WTC11 (cell line): ENCODE measurements around the gene EPS8L1. TPM values are rescaled to one million over a fixed set of nuclear protein-coding genes. Genes with fewer than 3 reads are reported as not detected.
A peak's percentile ranks its signal among the peaks of the same experiment; 100 is the strongest.

Source experiments
- ATAC-seq: fragments of 200-7000 bp; cut with Tn5 transposase; 2 replicates; pipeline ENCODE4 v1.10.0; 2021; ENCODE audit warnings: mild to moderate bottlenecking, moderate library complexity
- CTCF ChIA-PET: fragments of 300-600 bp; sonication (Branson Sonifier 250); formaldehyde crosslinking; loops from one replicate; lab custom pipeline; 2021; ENCODE audit warnings: antibody characterized with exemption; lab: Charles Lee
- POLR2A ChIA-PET: fragments of 350-600 bp; sonication (Branson Sonifier 250); formaldehyde crosslinking; loops from one replicate; lab custom pipeline; 2021; ENCODE audit warnings: antibody characterized with exemption; lab: Charles Lee
- DNase-seq: peaks from one replicate; pipeline ENCODE4 v3.0.0; 2021; ENCODE audit warnings: low spot score
- H3K27ac Mint-ChIP-seq: 2 replicates; pipeline ENCODE4 v1.8.0; 2021; ENCODE audit warnings: mixed read lengths
- H3K27me3 Mint-ChIP-seq: 2 replicates; pipeline ENCODE4 v1.8.0; 2021; ENCODE audit warnings: low read depth, mild to moderate bottlenecking, moderate library complexity, mixed read lengths
- H3K36me3 Mint-ChIP-seq: 2 replicates; pipeline ENCODE4 v1.8.0; 2021; ENCODE audit warnings: mixed read lengths
- H3K4me1 Mint-ChIP-seq: 2 replicates; pipeline ENCODE4 v1.8.0; 2022; ENCODE audit warnings: mixed read lengths
- H3K4me3 Mint-ChIP-seq: 2 replicates; pipeline ENCODE4 v1.8.0; 2021; ENCODE audit warnings: mild to moderate bottlenecking, moderate library complexity, mixed read lengths
- H3K9me3 Mint-ChIP-seq: 2 replicates; pipeline ENCODE4 v1.8.0; 2021; ENCODE audit warnings: mixed read lengths
- ATF3 ChIP-seq: sonication (generic); formaldehyde crosslinking; conservative IDR thresholded peaks from 2 replicates; pipeline ENCODE4 v1.8.1; 2022; ENCODE audit warnings: mild to moderate bottlenecking, missing genetic modification reagents
- E2F4 ChIP-seq: sonication (generic); formaldehyde crosslinking; IDR thresholded peaks from 2 replicates; pipeline ENCODE4 v1.8.1; 2022; ENCODE audit warnings: low read depth, mild to moderate bottlenecking, moderate library complexity, missing genetic modification reagents, borderline replicate concordance
- HMGA2 ChIP-seq: fragments of 250-450 bp; sonication (Bioruptor Pico); IDR thresholded peaks from 2 replicates; pipeline ENCODE4 v1.4.0; 2021; ENCODE audit warnings: mild to moderate bottlenecking, moderate library complexity
- MLX ChIP-seq: sonication (generic); formaldehyde crosslinking; IDR thresholded peaks from 2 replicates; pipeline ENCODE4 v1.8.1; 2023; ENCODE audit warnings: mild to moderate bottlenecking, missing genetic modification reagents, moderate library complexity
- MXD4 ChIP-seq: fragments of 250-450 bp; sonication (Bioruptor Pico); IDR thresholded peaks from 2 replicates; pipeline ENCODE4 v1.8.0; 2021; ENCODE audit warnings: mild to moderate bottlenecking, moderate library complexity, borderline replicate concordance
- PRDM15 ChIP-seq: sonication (generic); formaldehyde crosslinking; IDR thresholded peaks from 2 replicates; pipeline ENCODE4 v1.8.0; 2022; ENCODE audit warnings: missing genetic modification reagents
- USF1 ChIP-seq: sonication (generic); formaldehyde crosslinking; IDR thresholded peaks from 2 replicates; pipeline ENCODE4 v1.8.0; 2022; ENCODE audit warnings: mild to moderate bottlenecking, missing genetic modification reagents
- USF2 ChIP-seq: sonication (generic); formaldehyde crosslinking; IDR thresholded peaks from 2 replicates; pipeline ENCODE4 v1.8.1; 2023; ENCODE audit warnings: mild to moderate bottlenecking, missing genetic modification reagents, moderate library complexity
- ZBTB43 ChIP-seq: sonication (generic); formaldehyde crosslinking; IDR thresholded peaks from 2 replicates; pipeline ENCODE4 v1.8.1; 2023; ENCODE audit warnings: mild to moderate bottlenecking, missing genetic modification reagents
- ZNF281 ChIP-seq: sonication (generic); formaldehyde crosslinking; IDR thresholded peaks from 2 replicates; pipeline ENCODE4 v1.8.0; 2023; ENCODE audit warnings: mild to moderate bottlenecking, missing genetic modification reagents
- ZNF396 ChIP-seq: fragments of 250-450 bp; sonication (Bioruptor Pico); IDR thresholded peaks from 2 replicates; pipeline ENCODE4 v1.8.0; 2021; ENCODE audit warnings: mild to moderate bottlenecking, moderate library complexity, borderline replicate concordance
- ZNF671 ChIP-seq: fragments of 250-450 bp; sonication (Bioruptor Pico); IDR thresholded peaks from 2 replicates; pipeline ENCODE4 v1.8.0; 2021; ENCODE audit warnings: mild to moderate bottlenecking
- total RNA-seq: library from RNA; stranded (reverse); gene quantifications from 3 replicates; pipeline ENCODE4 v1.2.3, GENCODE V29; 2021

The EPS8L1 gene
- total RNA-seq, 1 experiment from 2014 or later: 38.9 TPM

- DNase-seq (peak; percentile 73), ATAC-seq (peak; percentile 36)
- 0 out of 2 replicates have a peak overlapping the region, but pooled peaks have one; percentile 87 for H3K27ac Mint-ChIP-seq
- ChIA-PET CTCF (interaction anchor here (0.9 to 2.8 kb wide), 11 partner anchors 12 to 367 kb away, joined by 3 to 27 read pairs (median 5); partner anchors contain the start of gene PPP1R12C), POLR2A (no interaction called here)
- peaks cover 7% of the 10 kb centered on the region; the same call in 1 of the 2 replicates for H3K9me3 Mint-ChIP-seq
- peaks cover 17% of the 10 kb centered on the region for H3K36me3 Mint-ChIP-seq
- no peak overlapping the region for H3K4me3 Mint-ChIP-seq
- no peak for TF ChIP-seq E2F4
- TF ChIP-seq ATF3 (CRISPR knock-in tag): no peak
- no peak for TF ChIP-seq PRDM15 (CRISPR knock-in tag)
- peaks cover 10% of the 10 kb centered on the region for H3K4me1 Mint-ChIP-seq
- H3K27me3 Mint-ChIP-seq: no peaks in the 10 kb centered on the region; the same call in 1 of the 2 replicates
These were observed 24.2 kb downstream of the EPS8L1 start for GRCh38 chr19:55099557-55100506.

GRCh38 chr19:55101261-55101660 lies 25.6 kb downstream of the EPS8L1 start:
- TF ChIP-seq MXD4 (no peak), USF2 (CRISPR knock-in tag) (0 out of 2 replicates have a peak, but pooled peaks have one; percentile 34), MLX (CRISPR knock-in tag) (no peak), ZBTB43 (CRISPR knock-in tag) (no peak), HMGA2 (CRISPR knock-in tag) (no peak), ZNF281 (CRISPR knock-in tag) (no peak), USF1 (CRISPR knock-in tag) (no peak), ZNF396 (CRISPR knock-in tag) (no peak), ZNF671 (CRISPR knock-in tag) (no peak)
- H3K36me3 Mint-ChIP-seq: peaks cover 17% of the 10 kb centered on the region
- no peak overlapping the region for H3K4me3 Mint-ChIP-seq
- H3K9me3 Mint-ChIP-seq: peaks cover 7% of the 10 kb centered on the region; the same call in 1 of the 2 replicates
- DNase-seq (no peak), ATAC-seq (no peak)
- H3K27me3 Mint-ChIP-seq: no peaks in the 10 kb centered on the region; the same call in 1 of the 2 replicates
- CTCF ChIA-PET: interaction anchor here (1.2 kb wide), 1 partner anchor 12 kb away, joined by 3 read pairs; no protein-coding TSS in a partner anchor
- peaks cover 6% of the 10 kb centered on the region for H3K4me1 Mint-ChIP-seq
- POLR2A ChIA-PET: no interaction called here
- no peak overlapping the region for H3K27ac Mint-ChIP-seq
